Measurements from ENCODE around the gene MRPL22. TPM values are rescaled to one million over a fixed set of nuclear protein-coding genes. Genes with fewer than 3 reads are reported as not detected.

MRPL22 gene
- total and polyA plus RNA-seq, 4 donors = 26.9 to 88.0 (median 37.6) TPM

DNA sequence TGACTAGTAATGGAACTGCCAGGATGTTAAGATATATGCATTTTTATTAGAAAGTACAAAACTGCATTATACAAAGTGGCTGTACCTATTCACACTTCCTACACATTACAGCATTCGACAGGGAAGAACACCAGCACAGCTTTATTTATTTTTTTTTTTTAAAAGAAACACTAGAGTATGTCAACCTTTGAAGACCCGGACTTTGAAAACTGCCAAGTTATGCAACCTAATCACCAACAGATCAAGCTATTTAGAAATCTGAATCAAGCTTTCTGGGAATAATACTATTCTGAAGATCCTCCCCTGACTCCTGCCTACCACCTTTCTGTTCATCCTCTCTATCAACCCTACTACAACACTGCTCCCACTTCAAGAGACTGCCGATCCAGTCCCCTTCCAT is 7.3 kb upstream of the MRPL22 start:
- DNase-seq = no peak
- TF ChIP-seq, protein P1, sequence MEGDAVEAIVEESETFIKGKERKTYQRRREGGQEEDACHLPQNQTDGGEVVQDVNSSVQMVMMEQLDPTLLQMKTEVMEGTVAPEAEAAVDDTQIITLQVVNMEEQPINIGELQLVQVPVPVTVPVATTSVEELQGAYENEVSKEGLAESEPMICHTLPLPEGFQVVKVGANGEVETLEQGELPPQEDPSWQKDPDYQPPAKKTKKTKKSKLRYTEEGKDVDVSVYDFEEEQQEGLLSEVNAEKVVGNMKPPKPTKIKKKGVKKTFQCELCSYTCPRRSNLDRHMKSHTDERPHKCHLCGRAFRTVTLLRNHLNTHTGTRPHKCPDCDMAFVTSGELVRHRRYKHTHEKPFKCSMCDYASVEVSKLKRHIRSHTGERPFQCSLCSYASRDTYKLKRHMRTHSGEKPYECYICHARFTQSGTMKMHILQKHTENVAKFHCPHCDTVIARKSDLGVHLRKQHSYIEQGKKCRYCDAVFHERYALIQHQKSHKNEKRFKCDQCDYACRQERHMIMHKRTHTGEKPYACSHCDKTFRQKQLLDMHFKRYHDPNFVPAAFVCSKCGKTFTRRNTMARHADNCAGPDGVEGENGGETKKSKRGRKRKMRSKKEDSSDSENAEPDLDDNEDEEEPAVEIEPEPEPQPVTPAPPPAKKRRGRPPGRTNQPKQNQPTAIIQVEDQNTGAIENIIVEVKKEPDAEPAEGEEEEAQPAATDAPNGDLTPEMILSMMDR (IDR thresholded peaks at IDR 0.05; ENCODE audit: control extremely low read depth, extremely low read depth) = no peak
- ATAC-seq (ENCODE audit: insufficient read depth, low FRiP score) = no peak
- Histone ChIP-seq H3K4me1 (ENCODE audit: control insufficient read depth in 5 of 5, insufficient read depth in 5 of 5, low read length in 5 of 5) (peaks cover 0 to 8% (median 6%) of the 10 kb centered on the region in 5 donors), H3K9me3 (ENCODE audit: control insufficient read depth in 4 of 4, insufficient read depth in 3 of 4, low read length in 3 of 4) (no peaks in the 10 kb centered on the region), H3K27me3 (ENCODE audit: control insufficient read depth in 3 of 3, insufficient read depth in 3 of 3, low read length in 2 of 3) (no peaks in the 10 kb centered on the region), H3K9ac (ENCODE audit: insufficient read depth in 1 of 2, low read length in 2 of 2) (no peak overlapping the region), H3K4me3 (no peak overlapping the region), H3K27ac (ENCODE audit: low read depth in 1 of 2, low read length in 1 of 2) (no peak overlapping the region), H3K36me3 (ENCODE audit: control insufficient read depth in 4 of 4, insufficient read depth in 4 of 4, low read length in 4 of 4) (peaks cover 9 to 25% (median 17%) of the 10 kb centered on the region in 4 donors)
- 89 to 94% methylated on average over 3 of the region's 3 CpGs for WGBS, 2 donors

DNA sequence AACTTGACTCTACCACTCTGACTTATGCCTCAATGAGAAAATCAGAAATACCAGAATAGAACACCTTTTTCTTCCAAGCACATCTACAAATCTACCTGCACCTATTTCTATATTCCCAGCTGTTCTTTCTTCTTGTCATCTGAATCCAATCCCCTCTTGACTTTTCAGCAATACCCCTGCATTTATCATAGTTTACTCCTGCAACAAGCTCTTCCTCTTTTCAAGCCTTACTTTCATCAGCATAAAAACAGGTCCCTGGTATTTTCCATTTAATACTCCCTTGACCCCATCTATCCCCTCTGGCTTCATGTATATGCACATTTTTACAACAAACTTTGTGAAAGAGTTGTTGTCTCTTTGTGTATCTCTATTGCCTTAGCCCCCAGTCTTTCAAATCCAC is 6.0 kb upstream of the MRPL22 start:
- Histone ChIP-seq H3K9me3 (ENCODE audit: control insufficient read depth in 4 of 4, insufficient read depth in 3 of 4, low read length in 3 of 4) (no peaks in the 10 kb centered on the region), H3K4me3 (no peak overlapping the region), H3K27ac (ENCODE audit: low read depth in 1 of 2, low read length in 1 of 2) (no peak overlapping the region), H3K9ac (ENCODE audit: insufficient read depth in 1 of 2, low read length in 2 of 2) (no peak overlapping the region), H3K4me1 (ENCODE audit: control insufficient read depth in 5 of 5, insufficient read depth in 5 of 5, low read length in 5 of 5) (peaks cover 0 to 8% (median 6%) of the 10 kb centered on the region in 5 donors), H3K36me3 (ENCODE audit: control insufficient read depth in 4 of 4, insufficient read depth in 4 of 4, low read length in 4 of 4) (peaks cover 3 to 17% (median 11%) of the 10 kb centered on the region in 4 donors), H3K27me3 (ENCODE audit: control insufficient read depth in 3 of 3, insufficient read depth in 3 of 3, low read length in 2 of 3) (no peaks in the 10 kb centered on the region)
- no peak for ATAC-seq (ENCODE audit: insufficient read depth, low FRiP score)
- DNase-seq = no peak
- TF ChIP-seq, protein P1 (IDR thresholded peaks at IDR 0.05; ENCODE audit: control extremely low read depth, extremely low read depth) = no peak

DNA sequence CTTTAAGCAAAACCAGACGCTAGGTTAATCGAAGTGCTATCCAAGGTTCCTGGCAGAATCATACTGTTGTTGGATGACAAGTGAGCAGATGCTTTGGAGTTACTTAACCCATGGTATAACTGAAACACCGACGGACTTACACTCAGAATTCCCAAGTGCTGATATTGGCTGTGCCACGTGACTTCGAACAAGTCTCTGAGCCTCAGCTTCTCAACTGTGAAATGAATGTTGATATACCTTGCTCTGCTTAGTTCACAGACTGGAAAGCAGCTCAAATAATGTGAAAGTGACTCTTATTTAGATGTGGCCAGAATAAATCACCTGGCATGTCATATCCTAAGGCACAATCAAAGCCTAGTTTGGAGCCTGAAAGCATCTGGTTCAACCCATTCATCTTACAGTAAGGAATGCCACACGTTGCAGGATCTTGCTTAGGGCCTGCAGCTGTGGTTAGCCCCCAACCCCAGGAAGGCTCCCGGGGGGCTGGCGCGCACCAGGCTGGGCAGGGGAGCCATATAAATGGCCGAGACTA is 3.6 kb upstream of the MRPL22 start:
- Histone ChIP-seq H3K9ac (ENCODE audit: insufficient read depth in 1 of 2, low read length in 2 of 2) (peak overlapping the region; percentile 51 to 78), H3K9me3 (ENCODE audit: control insufficient read depth in 4 of 4, insufficient read depth in 3 of 4, low read length in 3 of 4) (no peaks in the 10 kb centered on the region), H3K27me3 (ENCODE audit: control insufficient read depth in 3 of 3, insufficient read depth in 3 of 3, low read length in 2 of 3) (no peaks in the 10 kb centered on the region), H3K4me1 (ENCODE audit: control insufficient read depth in 5 of 5, insufficient read depth in 5 of 5, low read length in 5 of 5) (peaks cover 0 to 20% (median 6%) of the 10 kb centered on the region in 5 donors), H3K27ac (ENCODE audit: low read depth in 1 of 2, low read length in 1 of 2) (peak overlapping the region in 1 of 2 donors; percentile 10), H3K36me3 (ENCODE audit: control insufficient read depth in 4 of 4, insufficient read depth in 4 of 4, low read length in 4 of 4) (peaks cover 0 to 9% (median 3%) of the 10 kb centered on the region in 4 donors), H3K4me3 (peak overlapping the region; percentile 93)
- TF ChIP-seq, protein P1 (IDR thresholded peaks at IDR 0.05; ENCODE audit: control extremely low read depth, extremely low read depth) = no peak
- WGBS, 2 donors = 21 to 34% methylated on average over 11 of the region's 11 CpGs
- ATAC-seq (ENCODE audit: insufficient read depth, low FRiP score) (no peak), DNase-seq (peak in 1 of 3 donors; percentile 18)
